ENCODE results near the gene DIS3L2. TPM values are rescaled to one million over a fixed set of nuclear protein-coding genes. Genes with fewer than 3 reads are reported as not detected.

DIS3L2 gene
- total and polyA plus RNA-seq, 2 of the 8 experiments (the other 6 are each of a cell fraction or from before 2014, with no cell fraction given): 11.5 to 21.6 TPM

- no peak for TF ChIP-seq CHD7 (IDR thresholded peaks at IDR 0.05; ENCODE audit: insufficient replicate concordance, low read length)
- TF ChIP-seq NANOG (IDR thresholded peaks at IDR 0.05; ENCODE audit: insufficient read depth, low read depth, low read length, poor library complexity, severe bottlenecking): no peak
- no peak for TF ChIP-seq RBBP5 (IDR thresholded peaks at IDR 0.05; ENCODE audit: borderline replicate concordance, low read depth, low read length)
- TF ChIP-seq POLR2A (IDR thresholded peaks at IDR 0.05; ENCODE audit: control extremely low read depth in 1 of 2, low read depth in 2 of 2, low read length in 2 of 2): no peak
These were observed 361.8 kb downstream of the DIS3L2 start (continued) for GRCh38 chr2:232323328-232323650.

Measured in H1 (cell line).